IMR-90 (cell line): ENCODE results near the gene KDM2B. TPM values are rescaled to one million over a fixed set of nuclear protein-coding genes. Genes with fewer than 3 reads are reported as not detected.

ENCODE experiments used
- ATAC-seq: fragments of 200-7000 bp; cut with Tn5 transposase; 2 replicates; pipeline ENCODE4 v1.9.1; 2020; ENCODE audit warnings: low read depth, mild to moderate bottlenecking, moderate library complexity
- BruUV-seq: library from RNA; stranded (reverse); fragments of 400-500 nt; replicated peaks from 2 replicates; lab custom pipeline; 2021; lab: Mats Ljungman, UMichigan
- CTCF ChIA-PET: fragments of 300-600 bp; formaldehyde crosslinking; extraction: SDS; loops from one replicate; lab custom pipeline; 2021; ENCODE audit warnings: antibody characterized with exemption; lab: Yijun Ruan, JAX
- POLR2A ChIA-PET: fragments of 300-600 bp; sonication (Branson Sonifier 250); formaldehyde crosslinking; loops from one replicate; lab custom pipeline; 2022; ENCODE audit warnings: antibody characterized with exemption; ENCODE audit not compliant: unreplicated experiment; lab: Charles Lee
- DNase-seq: peaks from one replicate; pipeline ENCODE4 v3.0.0; 2013
- H2AFZ ChIP-seq: replicated peaks from 2 replicates; pipeline ENCODE3; 2013; ENCODE audit warnings: low read length, mild to moderate bottlenecking; ENCODE audit not compliant: poor library complexity
- H2AK5ac ChIP-seq: 2 replicates; pipeline ENCODE4 v1.6.1; 2013; ENCODE audit warnings: low read depth, low read length, inconsistent platforms
- H2AK9ac ChIP-seq: replicated peaks from 2 replicates; pipeline ENCODE3; 2013; ENCODE audit warnings: mild to moderate bottlenecking, low read depth, low read length, moderate library complexity; ENCODE audit not compliant: poor library complexity
- H2BK120ac ChIP-seq: 2 replicates; pipeline ENCODE4 v1.6.1; 2013; ENCODE audit warnings: low read depth, low read length, inconsistent platforms
- H2BK15ac ChIP-seq: 3 replicates; pipeline ENCODE4 v1.6.1; 2013; ENCODE audit warnings: low read depth, low read length, inconsistent platforms
- H2BK20ac ChIP-seq: 2 replicates; pipeline ENCODE4 v1.6.1; 2013; ENCODE audit warnings: low read depth, mild to moderate bottlenecking, inconsistent platforms, low read length, moderate library complexity
- H2BK5ac ChIP-seq: 2 replicates; pipeline ENCODE4 v1.6.1; 2013; ENCODE audit warnings: mild to moderate bottlenecking, low read depth, low read length, inconsistent platforms; ENCODE audit not compliant: poor library complexity, severe bottlenecking
- H3K14ac ChIP-seq: replicated peaks from 2 replicates; pipeline ENCODE4 v1.6.1; 2013; ENCODE audit warnings: low read depth, low read length, inconsistent platforms
- H3K18ac ChIP-seq: 2 replicates; pipeline ENCODE4 v1.6.1; 2013; ENCODE audit warnings: low read depth, low read length, control low read depth
- H3K23ac ChIP-seq: 2 replicates; pipeline ENCODE4 v1.6.1; 2013; ENCODE audit warnings: low read depth, low read length, inconsistent platforms
- H3K27ac ChIP-seq: 2 replicates; pipeline ENCODE4 v1.5.1; 2013; ENCODE audit warnings: mild to moderate bottlenecking, control low read depth, low read length; ENCODE audit not compliant: insufficient read depth
- H3K27me3 ChIP-seq: 2 replicates; pipeline ENCODE4 v1.6.1; 2013; ENCODE audit warnings: low read length; ENCODE audit not compliant: control insufficient read depth, insufficient read depth
- H3K36me3 ChIP-seq: 2 replicates; pipeline ENCODE4 v1.6.1; 2013; ENCODE audit warnings: low read length, mixed read lengths; ENCODE audit not compliant: control insufficient read depth, insufficient read depth
- H3K4ac ChIP-seq: 2 replicates; pipeline ENCODE4 v1.6.1; 2013; ENCODE audit warnings: low read depth, low read length, inconsistent platforms
- H3K4me1 ChIP-seq: 2 replicates; pipeline ENCODE4 v1.6.1; 2013; ENCODE audit warnings: low read length, mixed read lengths; ENCODE audit not compliant: control insufficient read depth, insufficient read depth
- H3K4me2 ChIP-seq: 2 replicates; pipeline ENCODE4 v1.6.1; 2013; ENCODE audit warnings: low read depth, mild to moderate bottlenecking, control low read depth, low read length, moderate library complexity
- H3K4me3 ChIP-seq: 2 replicates; pipeline ENCODE4 v1.5.1; 2013; ENCODE audit warnings: low read depth, mild to moderate bottlenecking, control low read depth, low read length, moderate library complexity; ENCODE audit not compliant: insufficient read depth
- H3K56ac ChIP-seq: 2 replicates; pipeline ENCODE4 v1.6.1; 2013; ENCODE audit warnings: low read length, inconsistent platforms; ENCODE audit not compliant: insufficient read depth; ENCODE audit errors: extremely low read depth
- H3K79me1 ChIP-seq, 2 experiments: 2 replicates each; pipeline ENCODE4 v1.6.1; 2013; ENCODE audit warnings: low read length in 2 of 2, inconsistent platforms in 1 of 2, low read depth in 1 of 2
- H3K9ac ChIP-seq: 2 replicates; pipeline ENCODE4 v1.6.1; 2013; ENCODE audit warnings: low read depth, low read length, control low read depth
- H3K9me1 ChIP-seq: 2 replicates; pipeline ENCODE4 v1.6.1; 2013; ENCODE audit warnings: low read length, inconsistent platforms; ENCODE audit not compliant: insufficient read depth
- H3K9me3 ChIP-seq: 2 replicates; pipeline ENCODE4 v1.6.1; 2013; ENCODE audit warnings: low read length; ENCODE audit not compliant: control insufficient read depth, insufficient read depth
- H4K20me1 ChIP-seq: 2 replicates; pipeline ENCODE4 v1.6.1; 2013; ENCODE audit warnings: low read length, inconsistent platforms; ENCODE audit not compliant: insufficient read depth
- H4K5ac ChIP-seq: 2 replicates; pipeline ENCODE4 v1.6.1; 2013; ENCODE audit warnings: mild to moderate bottlenecking, low read depth, low read length, control low read depth
- H4K8ac ChIP-seq, 2 experiments: 2 replicates each; pipeline ENCODE4 v1.6.1; 2013; ENCODE audit warnings: low read depth in 2 of 2, low read length in 2 of 2, control low read depth in 1 of 2, inconsistent platforms in 1 of 2
- H4K91ac ChIP-seq: 2 replicates; pipeline ENCODE4 v1.6.1; 2013; ENCODE audit warnings: low read depth, low read length, inconsistent platforms; ENCODE audit not compliant: insufficient read depth
- BHLHE40 ChIP-seq: fragments of 150-350 bp; IDR thresholded peaks from 2 replicates; pipeline ENCODE4 v1.6.1; 2016; ENCODE audit warnings: mild to moderate bottlenecking, low read depth, low read length
- CEBPB ChIP-seq: IDR thresholded peaks from 2 replicates; pipeline ENCODE4 v1.6.1; 2012; ENCODE audit warnings: low read depth, low read length, improper control_type of control experiment
- CHD1 ChIP-seq: IDR thresholded peaks from 2 replicates; pipeline ENCODE4 v1.6.1; 2012; ENCODE audit warnings: low read depth, low read length, improper control_type of control experiment
- FOS ChIP-seq: fragments of 150-350 bp; IDR thresholded peaks from 2 replicates; pipeline ENCODE4 v1.6.1; 2016; ENCODE audit warnings: low read depth, low read length
- MAFK ChIP-seq: IDR thresholded peaks from 2 replicates; pipeline ENCODE4 v1.6.1; 2012; ENCODE audit warnings: low read depth, low read length, improper control_type of control experiment
- MAZ ChIP-seq: IDR thresholded peaks from 2 replicates; pipeline ENCODE4 v1.6.1; 2012; ENCODE audit warnings: low read depth, mild to moderate bottlenecking, low read length, improper control_type of control experiment, moderate library complexity, borderline replicate concordance
- MXI1 ChIP-seq: IDR thresholded peaks from 2 replicates; pipeline ENCODE4 v1.6.1; 2012; ENCODE audit warnings: low read depth, mild to moderate bottlenecking, low read length, moderate library complexity, borderline replicate concordance
- NFE2L2 ChIP-seq: fragments of 150-350 bp; IDR thresholded peaks from 2 replicates; pipeline ENCODE4 v1.6.1; 2016; ENCODE audit warnings: low read depth, mild to moderate bottlenecking, low read length
- POLR2A ChIP-seq: IDR thresholded peaks from 2 replicates; pipeline ENCODE4 v1.6.1; 2012; ENCODE audit warnings: mild to moderate bottlenecking, low read depth, low read length
- RAD21 ChIP-seq: IDR thresholded peaks from 2 replicates; pipeline ENCODE4 v1.6.1; 2012; ENCODE audit warnings: low read length, improper control_type of control experiment
- RCOR1 ChIP-seq: IDR thresholded peaks from 2 replicates; pipeline ENCODE4 v1.6.1; 2012; ENCODE audit warnings: mild to moderate bottlenecking, low read length, improper control_type of control experiment; ENCODE audit not compliant: insufficient replicate concordance
- RFX5 ChIP-seq: IDR thresholded peaks from 2 replicates; pipeline ENCODE4 v1.8.0; 2012; ENCODE audit warnings: low read depth, mild to moderate bottlenecking, low read length, moderate library complexity
- SMC3 ChIP-seq: fragments of 150-350 bp; IDR thresholded peaks from 2 replicates; pipeline ENCODE4 v1.6.1; 2016; ENCODE audit warnings: low read depth, mild to moderate bottlenecking, antibody characterized with exemption, low read length, moderate library complexity
- USF2 ChIP-seq: fragments of 150-350 bp; IDR thresholded peaks from 2 replicates; pipeline ENCODE4 v1.6.1; 2017; ENCODE audit warnings: mild to moderate bottlenecking, antibody characterized with exemption, low read length, low read depth
- WGBS, 2 experiments: methylation state at CpG; one replicate each; pipeline versions ENCODE4 v1.1.5 to v1.1.7; 2013; ENCODE audit warnings: missing lambda C conversion rate in 2 of 2; ENCODE audit not compliant: insufficient read length in 1 of 2; ENCODE audit errors: extremely low coverage in 2 of 2; 5-methylcytosine and 5-hydroxymethylcytosine counted together
- dilution Hi-C: fragments of 300-500 bp; cut with HindIII; formaldehyde crosslinking; loops from one replicate; pipeline ENCODE4 v1.14.3; 2018; ENCODE audit warnings: low sequenced_read_pairs; ENCODE audit not compliant: unreplicated experiment
- in situ Hi-C: fragments of 300-500 bp; cut with MboI; formaldehyde crosslinking; loops from 3 replicates; pipeline ENCODE4 v1.14.3; 2019; ENCODE audit warnings: low sequenced_read_pairs, inconsistent platforms, mixed read lengths
- intact Hi-C: fragments of 100-400 bp; cut with micrococcal nuclease; formaldehyde crosslinking; loops from 2 replicates; pipeline ENCODE4 v1.10.0; 2022
- polyA plus RNA-seq, 3 experiments: library from polyadenylated mRNA; depleted of rRNA; stranded (reverse); fragments of >200 nt; gene quantifications; 2 replicates each; pipeline ENCODE4 v1.2.3, GENCODE V29; 2012; ENCODE audit warnings: low replicate concordance in 1 of 3
- total RNA-seq: library from RNA; depleted of rRNA; stranded (reverse); fragments of >200 nt; gene quantifications from 2 replicates; pipeline ENCODE4 v1.2.3, GENCODE V29; 2012
- TF ChIP-seq, protein P1 (sequence below): fragments of 150-350 bp; IDR thresholded peaks from 2 replicates; pipeline ENCODE4 v1.6.1; 2016; ENCODE audit warnings: low read depth, mild to moderate bottlenecking, low read length, moderate library complexity, borderline replicate concordance
- TF ChIP-seq, protein P2 (sequence below): conservative IDR thresholded peaks from 2 replicates; pipeline ENCODE4 v1.5.1; 2012; ENCODE audit warnings: mild to moderate bottlenecking, low read depth, low read length, improper control_type of control experiment

The KDM2B gene
- total and polyA plus RNA-seq, 2 of the 4 experiments (the other 2 are of a cell fraction) = 22.6 to 24.2 TPM

DNA sequence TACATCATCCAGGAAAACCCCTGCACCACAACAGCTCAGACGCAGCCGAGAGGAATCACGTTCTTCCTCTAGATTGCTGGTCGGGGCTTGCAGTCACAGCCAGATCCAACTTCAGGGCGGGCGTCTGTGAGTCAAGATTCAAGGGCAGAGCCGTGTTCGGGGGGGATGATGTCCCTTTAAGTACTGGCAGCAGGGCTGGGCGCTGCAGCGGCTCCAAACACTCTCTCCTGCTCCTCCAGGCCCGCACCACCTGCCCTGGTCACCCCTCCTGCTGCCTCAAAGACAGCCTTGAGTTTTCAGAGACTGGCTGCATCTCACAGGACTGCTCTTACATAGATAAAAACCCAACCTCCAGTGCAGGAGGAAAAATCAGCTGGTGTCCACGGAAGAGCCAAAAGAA is 68.3 kb downstream of the KDM2B start:
- Histone ChIP-seq H3K9ac (no peak overlapping the region), H3K27ac (no peak overlapping the region), H3K4ac (no peak overlapping the region), H3K4me2 (no peak overlapping the region), H4K5ac (no peak overlapping the region), H3K27me3 (no peaks in the 10 kb centered on the region), H3K56ac (no peak overlapping the region), H4K91ac (no peak overlapping the region), H3K18ac (no peak overlapping the region), H4K20me1 (no peaks in the 10 kb centered on the region), H2BK120ac (no peak overlapping the region), H3K23ac (no peak overlapping the region), H2BK5ac (no peak overlapping the region), H4K8ac (no peak overlapping the region), H2BK20ac (no peak overlapping the region), H3K79me1 (no peaks in the 10 kb centered on the region; a peak in 1 of 4 replicates), H3K14ac (no peak overlapping the region), H2AFZ (no peak overlapping the region), H3K9me3 (no peaks in the 10 kb centered on the region), H3K9me1 (peaks cover 3% of the 10 kb centered on the region; the same call in 1 of the 2 replicates), H2BK15ac (no peak overlapping the region), H3K4me1 (no peaks in the 10 kb centered on the region), H3K4me3 (no peak overlapping the region), H2AK5ac (no peak overlapping the region), H3K36me3 (peaks cover 25% of the 10 kb centered on the region), H2AK9ac (no peak overlapping the region)
- ChIA-PET CTCF (no interaction called here), POLR2A (no interaction called here)
- DNase-seq (no peak), ATAC-seq (no peak)
- dilution Hi-C loops = no loop called here
- 81% methylated on average over 5 of the region's 12 CpGs; no CpG with 5 or more reads in 1 of the 2 experiments for WGBS, 2 experiments
- no TSS peak for BruUV-seq
- TF ChIP-seq MAZ = no peak
- TF ChIP-seq MXI1 = no peak
- TF ChIP-seq USF2 = no peak
- TF ChIP-seq NFE2L2 = no peak
- TF ChIP-seq, protein P1, sequence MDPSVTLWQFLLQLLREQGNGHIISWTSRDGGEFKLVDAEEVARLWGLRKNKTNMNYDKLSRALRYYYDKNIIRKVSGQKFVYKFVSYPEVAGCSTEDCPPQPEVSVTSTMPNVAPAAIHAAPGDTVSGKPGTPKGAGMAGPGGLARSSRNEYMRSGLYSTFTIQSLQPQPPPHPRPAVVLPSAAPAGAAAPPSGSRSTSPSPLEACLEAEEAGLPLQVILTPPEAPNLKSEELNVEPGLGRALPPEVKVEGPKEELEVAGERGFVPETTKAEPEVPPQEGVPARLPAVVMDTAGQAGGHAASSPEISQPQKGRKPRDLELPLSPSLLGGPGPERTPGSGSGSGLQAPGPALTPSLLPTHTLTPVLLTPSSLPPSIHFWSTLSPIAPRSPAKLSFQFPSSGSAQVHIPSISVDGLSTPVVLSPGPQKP = no peak
- TF ChIP-seq CEBPB = no peak
- no peak for TF ChIP-seq BHLHE40
- TF ChIP-seq RFX5 = no peak
- TF ChIP-seq SMC3 = no peak
- TF ChIP-seq POLR2A = no peak
- TF ChIP-seq MAFK = no peak
- TF ChIP-seq, protein P2, sequence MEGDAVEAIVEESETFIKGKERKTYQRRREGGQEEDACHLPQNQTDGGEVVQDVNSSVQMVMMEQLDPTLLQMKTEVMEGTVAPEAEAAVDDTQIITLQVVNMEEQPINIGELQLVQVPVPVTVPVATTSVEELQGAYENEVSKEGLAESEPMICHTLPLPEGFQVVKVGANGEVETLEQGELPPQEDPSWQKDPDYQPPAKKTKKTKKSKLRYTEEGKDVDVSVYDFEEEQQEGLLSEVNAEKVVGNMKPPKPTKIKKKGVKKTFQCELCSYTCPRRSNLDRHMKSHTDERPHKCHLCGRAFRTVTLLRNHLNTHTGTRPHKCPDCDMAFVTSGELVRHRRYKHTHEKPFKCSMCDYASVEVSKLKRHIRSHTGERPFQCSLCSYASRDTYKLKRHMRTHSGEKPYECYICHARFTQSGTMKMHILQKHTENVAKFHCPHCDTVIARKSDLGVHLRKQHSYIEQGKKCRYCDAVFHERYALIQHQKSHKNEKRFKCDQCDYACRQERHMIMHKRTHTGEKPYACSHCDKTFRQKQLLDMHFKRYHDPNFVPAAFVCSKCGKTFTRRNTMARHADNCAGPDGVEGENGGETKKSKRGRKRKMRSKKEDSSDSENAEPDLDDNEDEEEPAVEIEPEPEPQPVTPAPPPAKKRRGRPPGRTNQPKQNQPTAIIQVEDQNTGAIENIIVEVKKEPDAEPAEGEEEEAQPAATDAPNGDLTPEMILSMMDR = no peak
- TF ChIP-seq RAD21 = no peak
- TF ChIP-seq CHD1 = no peak
- TF ChIP-seq RCOR1 = no peak
- no peak for TF ChIP-seq FOS
- intact Hi-C loops = no loop called here
- in situ Hi-C loops = no loop called here
